ENCODE data around the gene GDPD5.

The GDPD5 gene

DNA sequence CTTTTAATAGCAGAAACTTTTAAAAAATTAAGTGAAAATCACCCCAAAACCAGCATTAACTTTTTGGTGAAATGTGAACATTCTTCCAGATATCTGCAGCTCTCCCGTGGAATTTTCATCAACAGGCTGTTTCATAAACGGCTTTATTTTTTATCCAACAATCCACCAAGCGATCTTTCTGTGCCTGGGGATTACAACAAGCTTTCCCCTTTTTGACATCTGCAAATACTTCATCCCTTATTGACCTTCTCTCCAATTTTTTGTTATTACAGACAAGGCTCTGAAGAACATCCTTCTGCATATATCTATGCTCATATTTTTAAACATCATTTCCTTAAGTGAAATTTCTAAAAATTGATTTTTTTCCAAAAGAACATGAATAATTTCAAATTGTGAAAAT lies 30.5 kb upstream of the GDPD5 start:
- no peak overlapping the region for H3K27ac ChIP-seq (ENCODE audit: low read depth, low read length)
- H3K36me3 ChIP-seq (ENCODE audit: control insufficient read depth, insufficient read depth, low read length), result no peaks in the 10 kb centered on the region
- H3K9me3 ChIP-seq (ENCODE audit: control insufficient read depth, insufficient read depth, low read length), result no peaks in the 10 kb centered on the region
- H3K4me3 ChIP-seq (ENCODE audit: low read depth, low read length), result no peak overlapping the region
- H3K9ac ChIP-seq (ENCODE audit: low read depth, low read length), result no peak overlapping the region
- H3K4me1 ChIP-seq (ENCODE audit: control insufficient read depth, insufficient read depth, low read length), result peaks cover 29% of the 10 kb centered on the region
- no peaks in the 10 kb centered on the region for H3K27me3 ChIP-seq (ENCODE audit: control insufficient read depth, insufficient read depth, low read length)

GRCh38 chr11:75555079-75555811 lies 29.5 kb upstream of the GDPD5 start:
- no peaks in the 10 kb centered on the region for H3K27me3 ChIP-seq (ENCODE audit: control insufficient read depth, insufficient read depth, low read length)
- H3K9me3 ChIP-seq (ENCODE audit: control insufficient read depth, insufficient read depth, low read length), result no peaks in the 10 kb centered on the region
- H3K27ac ChIP-seq (ENCODE audit: low read depth, low read length), result peak overlapping the region; percentile 21
- peaks cover 29% of the 10 kb centered on the region for H3K4me1 ChIP-seq (ENCODE audit: control insufficient read depth, insufficient read depth, low read length)
- no peak overlapping the region for H3K4me3 ChIP-seq (ENCODE audit: low read depth, low read length)
- no peak overlapping the region for H3K9ac ChIP-seq (ENCODE audit: low read depth, low read length)
- no peaks in the 10 kb centered on the region for H3K36me3 ChIP-seq (ENCODE audit: control insufficient read depth, insufficient read depth, low read length)

DNA sequence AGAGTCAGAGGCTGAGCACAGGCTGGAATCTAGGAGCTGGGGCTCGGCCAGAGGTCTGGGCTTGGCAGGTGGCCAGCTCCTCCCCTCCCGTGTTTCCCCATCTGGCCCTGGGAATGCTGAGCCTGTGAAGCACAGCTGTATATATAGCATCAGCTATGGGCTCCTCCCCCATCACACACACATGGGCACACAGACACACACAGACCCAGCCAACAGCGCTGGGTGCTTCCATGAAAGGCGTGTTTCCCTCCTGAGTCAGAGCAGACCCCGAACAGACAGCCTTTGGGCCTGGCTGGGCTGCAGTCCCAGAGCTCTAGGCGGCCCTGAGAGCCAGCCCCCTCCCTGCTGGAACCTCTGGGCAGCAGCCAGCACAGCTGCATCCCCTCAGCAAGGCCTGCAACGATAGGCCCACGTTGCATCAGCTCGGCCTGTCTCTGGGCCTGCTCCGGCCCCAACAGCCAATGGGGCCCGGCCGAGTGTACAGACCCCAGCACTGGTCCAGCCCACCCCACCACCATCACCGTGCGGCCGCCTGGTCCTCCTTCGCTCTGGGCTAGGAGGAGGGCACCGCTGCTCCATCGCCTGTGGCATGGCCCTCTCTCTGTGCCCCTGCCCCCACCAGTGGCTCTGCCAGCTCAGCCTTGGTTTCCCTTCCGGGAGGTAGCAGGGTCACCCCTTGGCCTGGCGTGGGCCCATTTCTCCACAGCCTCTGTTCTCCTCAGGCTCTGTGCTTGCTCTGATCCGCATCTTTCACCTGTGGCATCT lies 28.7 kb upstream of the GDPD5 start:
- Histone ChIP-seq H3K9ac (ENCODE audit: low read depth, low read length) (peak overlapping the region; percentile 24), H3K4me1 (ENCODE audit: control insufficient read depth, insufficient read depth, low read length) (peaks cover 24% of the 10 kb centered on the region), H3K27me3 (ENCODE audit: control insufficient read depth, insufficient read depth, low read length) (no peaks in the 10 kb centered on the region), H3K4me3 (ENCODE audit: low read depth, low read length) (no peak overlapping the region), H3K36me3 (ENCODE audit: control insufficient read depth, insufficient read depth, low read length) (no peaks in the 10 kb centered on the region), H3K9me3 (ENCODE audit: control insufficient read depth, insufficient read depth, low read length) (no peaks in the 10 kb centered on the region), H3K27ac (ENCODE audit: low read depth, low read length) (peak overlapping the region; percentile 21)

GRCh38 chr11:75553889-75554257 lies 28.1 kb upstream of the GDPD5 start:
- Histone ChIP-seq H3K4me1 (ENCODE audit: control insufficient read depth, insufficient read depth, low read length) (peaks cover 18% of the 10 kb centered on the region), H3K9ac (ENCODE audit: low read depth, low read length) (peak overlapping the region; percentile 24; the same call in 1 of the 2 replicates), H3K4me3 (ENCODE audit: low read depth, low read length) (no peak overlapping the region)

GRCh38 chr11:75553182-75553581 lies 27.4 kb upstream of the GDPD5 start:
- Histone ChIP-seq H3K9ac (ENCODE audit: low read depth, low read length) (no peak overlapping the region), H3K27me3 (ENCODE audit: control insufficient read depth, insufficient read depth, low read length) (no peaks in the 10 kb centered on the region), H3K9me3 (ENCODE audit: control insufficient read depth, insufficient read depth, low read length) (no peaks in the 10 kb centered on the region), H3K27ac (ENCODE audit: low read depth, low read length) (no peak overlapping the region), H3K4me1 (ENCODE audit: control insufficient read depth, insufficient read depth, low read length) (peaks cover 13% of the 10 kb centered on the region), H3K36me3 (ENCODE audit: control insufficient read depth, insufficient read depth, low read length) (no peaks in the 10 kb centered on the region), H3K4me3 (ENCODE audit: low read depth, low read length) (no peak overlapping the region)

More at GRCh38 chr11:75553889-75554257, 28.1 kb upstream of the GDPD5 start:
- Histone ChIP-seq H3K27me3 (ENCODE audit: control insufficient read depth, insufficient read depth, low read length) (no peaks in the 10 kb centered on the region), H3K9me3 (ENCODE audit: control insufficient read depth, insufficient read depth, low read length) (no peaks in the 10 kb centered on the region), H3K36me3 (ENCODE audit: control insufficient read depth, insufficient read depth, low read length) (no peaks in the 10 kb centered on the region), H3K27ac (ENCODE audit: low read depth, low read length) (peak overlapping the region; percentile 2)

DNA sequence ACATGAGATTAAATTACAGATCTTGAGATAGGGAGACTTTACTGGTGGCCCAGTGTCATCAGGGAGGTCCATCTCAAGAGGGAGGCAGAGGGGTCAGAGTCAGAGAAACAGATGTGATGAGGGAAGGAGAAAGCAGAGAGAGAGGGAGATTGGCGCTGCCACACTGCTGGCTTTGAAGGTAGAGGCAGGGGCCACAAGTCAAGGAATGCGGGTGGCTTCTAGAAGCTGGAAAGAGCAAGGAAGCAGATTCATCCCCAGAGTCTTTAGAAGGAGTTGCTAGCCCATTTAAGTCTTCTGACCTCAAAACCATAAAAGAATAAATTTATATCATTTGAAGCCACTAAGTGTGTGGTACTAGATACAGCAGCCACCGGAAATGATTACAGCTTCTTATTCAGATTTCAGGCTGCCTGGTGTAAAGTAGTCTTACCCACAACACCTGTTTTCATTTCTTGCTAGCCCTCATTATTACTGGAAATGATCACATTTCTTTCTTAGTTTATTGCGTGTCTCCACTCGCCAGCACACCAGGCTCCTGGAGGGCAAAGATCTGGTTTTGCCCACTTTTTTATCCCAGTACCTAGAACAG lies 23.7 kb upstream of the GDPD5 start:
- Histone ChIP-seq H3K27me3 (ENCODE audit: control insufficient read depth, insufficient read depth, low read length) (no peaks in the 10 kb centered on the region), H3K27ac (ENCODE audit: low read depth, low read length) (no peak overlapping the region), H3K9ac (ENCODE audit: low read depth, low read length) (no peak overlapping the region), H3K36me3 (ENCODE audit: control insufficient read depth, insufficient read depth, low read length) (no peaks in the 10 kb centered on the region), H3K4me3 (ENCODE audit: low read depth, low read length) (no peak overlapping the region), H3K4me1 (ENCODE audit: control insufficient read depth, insufficient read depth, low read length) (peaks cover 11% of the 10 kb centered on the region), H3K9me3 (ENCODE audit: control insufficient read depth, insufficient read depth, low read length) (no peaks in the 10 kb centered on the region)

GRCh38 chr11:75548595-75549272 lies 23.0 kb upstream of the GDPD5 start:
- Histone ChIP-seq H3K4me1 (ENCODE audit: control insufficient read depth, insufficient read depth, low read length) (peaks cover 4% of the 10 kb centered on the region), H3K9me3 (ENCODE audit: control insufficient read depth, insufficient read depth, low read length) (no peaks in the 10 kb centered on the region), H3K27me3 (ENCODE audit: control insufficient read depth, insufficient read depth, low read length) (no peaks in the 10 kb centered on the region), H3K27ac (ENCODE audit: low read depth, low read length) (no peak overlapping the region), H3K4me3 (ENCODE audit: low read depth, low read length) (no peak overlapping the region), H3K36me3 (ENCODE audit: control insufficient read depth, insufficient read depth, low read length) (no peaks in the 10 kb centered on the region), H3K9ac (ENCODE audit: low read depth, low read length) (no peak overlapping the region)

GRCh38 chr11:75547617-75548058 lies 21.9 kb upstream of the GDPD5 start:
- no peaks in the 10 kb centered on the region for H3K36me3 ChIP-seq (ENCODE audit: control insufficient read depth, insufficient read depth, low read length)
- H3K4me1 ChIP-seq (ENCODE audit: control insufficient read depth, insufficient read depth, low read length), result peaks cover 4% of the 10 kb centered on the region
- H3K27ac ChIP-seq (ENCODE audit: low read depth, low read length), result no peak overlapping the region
- H3K4me3 ChIP-seq (ENCODE audit: low read depth, low read length), result no peak overlapping the region
- no peaks in the 10 kb centered on the region for H3K27me3 ChIP-seq (ENCODE audit: control insufficient read depth, insufficient read depth, low read length)
- no peak overlapping the region for H3K9ac ChIP-seq (ENCODE audit: low read depth, low read length)
- H3K9me3 ChIP-seq (ENCODE audit: control insufficient read depth, insufficient read depth, low read length), result no peaks in the 10 kb centered on the region

DNA sequence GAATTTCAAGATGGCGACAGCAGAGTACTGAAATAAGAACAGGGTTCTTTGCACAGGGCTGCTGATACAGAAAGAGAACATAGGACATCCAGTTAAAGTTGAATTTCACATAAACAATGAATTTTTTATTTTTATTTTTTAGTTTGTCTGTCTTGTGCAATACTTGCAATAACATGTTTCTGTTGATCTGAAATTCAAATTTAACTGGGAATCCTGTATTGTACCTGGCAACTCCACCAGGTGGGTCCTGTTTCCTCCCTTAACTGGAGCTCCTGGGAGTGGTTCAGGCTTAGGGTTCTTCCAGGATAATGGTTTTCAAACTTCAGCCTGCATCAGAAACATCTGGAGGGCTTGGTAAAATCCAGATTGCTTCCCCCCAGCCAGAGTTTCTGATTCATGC lies 21.4 kb upstream of the GDPD5 start:
- Histone ChIP-seq H3K9me3 (ENCODE audit: control insufficient read depth, insufficient read depth, low read length) (no peaks in the 10 kb centered on the region), H3K27ac (ENCODE audit: low read depth, low read length) (no peak overlapping the region), H3K27me3 (ENCODE audit: control insufficient read depth, insufficient read depth, low read length) (no peaks in the 10 kb centered on the region), H3K4me1 (ENCODE audit: control insufficient read depth, insufficient read depth, low read length) (peaks cover 4% of the 10 kb centered on the region), H3K9ac (ENCODE audit: low read depth, low read length) (no peak overlapping the region), H3K4me3 (ENCODE audit: low read depth, low read length) (no peak overlapping the region), H3K36me3 (ENCODE audit: control insufficient read depth, insufficient read depth, low read length) (no peaks in the 10 kb centered on the region)

DNA sequence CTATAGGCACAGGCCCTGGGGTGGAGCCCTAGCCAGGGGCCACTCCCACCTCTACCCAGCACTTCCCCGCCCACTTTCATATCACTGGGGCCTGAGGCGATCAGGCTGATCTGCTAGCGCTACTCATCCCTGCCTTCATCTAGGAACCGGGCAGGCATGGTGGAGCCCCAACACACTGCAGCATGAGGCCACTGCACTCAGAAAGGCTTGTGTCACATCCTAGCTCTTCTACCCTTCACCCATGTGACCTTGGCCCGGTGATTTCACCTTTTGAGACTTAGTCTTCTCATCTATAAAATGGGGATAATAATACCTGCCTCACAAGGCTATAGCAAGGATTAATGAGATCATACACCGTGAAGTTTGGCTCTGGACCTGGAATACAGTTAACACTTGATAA lies 18.1 kb upstream of the GDPD5 start:
- Histone ChIP-seq H3K27ac (ENCODE audit: low read depth, low read length) (no peak overlapping the region), H3K9ac (ENCODE audit: low read depth, low read length) (no peak overlapping the region), H3K9me3 (ENCODE audit: control insufficient read depth, insufficient read depth, low read length) (no peaks in the 10 kb centered on the region), H3K36me3 (ENCODE audit: control insufficient read depth, insufficient read depth, low read length) (no peaks in the 10 kb centered on the region), H3K4me1 (ENCODE audit: control insufficient read depth, insufficient read depth, low read length) (peaks cover 4% of the 10 kb centered on the region), H3K4me3 (ENCODE audit: low read depth, low read length) (no peak overlapping the region), H3K27me3 (ENCODE audit: control insufficient read depth, insufficient read depth, low read length) (no peaks in the 10 kb centered on the region)
